ENCODE data around the gene MACROH2A2.
"Not testable (repeated sequence)": the region's sequence is repeated elsewhere in the genome, so short reads cannot be mapped to it uniquely, and the experiment has no call there.

Gene MACROH2A2

DNA sequence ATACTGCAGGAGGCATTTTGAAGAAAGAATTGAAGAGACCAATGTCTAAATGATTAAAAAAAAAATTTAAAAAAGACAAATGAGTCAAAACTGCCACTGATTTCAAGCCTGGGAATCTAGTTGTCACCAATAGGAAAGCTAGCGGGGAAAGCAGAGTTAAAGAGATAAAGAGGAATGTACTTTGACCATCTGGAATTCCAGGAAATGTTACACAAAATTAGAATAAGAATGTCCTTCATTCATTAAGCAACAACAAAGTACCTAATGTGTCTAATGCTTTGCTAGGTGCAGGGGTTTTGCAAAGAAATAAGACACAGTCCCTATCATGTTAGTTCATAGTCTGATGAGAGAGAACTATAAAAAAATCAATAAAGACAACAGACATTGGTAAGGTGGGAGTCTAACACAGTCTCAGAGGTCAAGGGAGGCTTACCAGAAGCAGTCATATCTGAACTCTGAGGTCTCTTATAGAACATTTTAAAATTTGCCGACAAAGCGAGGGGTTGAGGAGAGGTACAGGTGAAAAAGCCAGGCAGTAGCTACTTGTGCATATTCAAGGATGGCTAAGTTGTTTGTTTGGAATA is 102.7 kb downstream of the MACROH2A2 start:
- peaks cover 71% of the 10 kb centered on the region for H3K36me3 ChIP-seq (replicated peaks)
- H3K4me1 ChIP-seq = peaks cover 24% of the 10 kb centered on the region
- no peak overlapping the region for H3K4me3 ChIP-seq
- H3K27me3 ChIP-seq (ENCODE audit: low read depth) = no peaks in the 10 kb centered on the region
- H3K9me3 ChIP-seq = no peaks in the 10 kb centered on the region
- in situ Hi-C loops (cut with MboI; ENCODE audit: low sequenced_read_pairs) = no loop called here
- DNase-seq (ENCODE audit: low spot score in 2 of 2) = peak in 1 of 2 experiments; percentile 27

DNA sequence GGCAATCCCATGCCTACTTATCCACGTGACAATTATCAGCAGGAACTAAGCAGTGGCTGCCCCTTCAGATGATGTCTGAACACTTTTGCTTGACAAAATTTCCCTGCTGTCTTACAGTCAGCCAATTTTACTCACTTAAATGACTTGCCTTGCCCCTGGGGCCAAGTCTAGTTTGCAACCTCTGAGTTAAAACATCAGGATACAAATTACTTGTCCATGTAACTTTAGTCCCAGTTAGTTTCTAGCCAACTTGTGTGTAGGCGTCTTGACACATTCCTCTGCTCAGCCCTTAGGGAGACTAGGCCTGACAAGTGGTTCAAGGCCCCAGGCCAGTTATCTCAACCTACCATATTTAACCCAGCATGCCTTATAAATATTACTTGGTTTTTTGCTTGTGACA is 105.5 kb downstream of the MACROH2A2 start:
- DNase-seq (ENCODE audit: low spot score in 2 of 2) = no peak
- Histone ChIP-seq H3K36me3 (replicated peaks) (peaks cover 58% of the 10 kb centered on the region), H3K4me1 (peaks cover 24% of the 10 kb centered on the region)

DNA sequence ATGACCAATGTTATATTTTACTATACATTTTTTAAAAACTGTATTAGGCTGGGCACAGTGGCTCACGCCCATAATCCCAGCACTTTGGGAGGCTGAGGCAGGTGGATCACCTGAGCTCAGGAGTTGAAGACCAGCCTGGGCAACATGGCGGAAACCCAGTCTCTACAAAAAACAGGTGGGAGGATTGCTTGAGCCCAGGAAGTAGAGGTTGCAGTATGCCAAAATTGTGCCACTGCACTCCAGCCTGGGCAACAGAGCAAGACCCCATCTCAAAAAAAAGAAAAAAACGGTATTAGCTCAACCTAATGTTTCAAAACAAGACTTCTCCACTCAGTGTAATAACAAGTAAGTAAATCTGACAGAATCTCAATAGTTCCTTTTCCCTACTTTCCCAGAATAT is 106.7 kb downstream of the MACROH2A2 start:
- Histone ChIP-seq H3K4me1 (peaks cover 24% of the 10 kb centered on the region), H3K36me3 (replicated peaks) (peaks cover 50% of the 10 kb centered on the region)
- H3K4me3 ChIP-seq; DNase-seq (ENCODE audit: low spot score in 2 of 2); H3K9me3 ChIP-seq; in situ Hi-C loops (cut with MboI; ENCODE audit: low sequenced_read_pairs); H3K27me3 ChIP-seq (ENCODE audit: low read depth): not testable (repeated sequence)

More for the DNA sequence above, 105.5 kb downstream of the MACROH2A2 start:
- in situ Hi-C loops (cut with MboI; ENCODE audit: low sequenced_read_pairs) = no loop called here
- no peaks in the 10 kb centered on the region for H3K9me3 ChIP-seq
- H3K4me3 ChIP-seq = no peak overlapping the region
- H3K27me3 ChIP-seq (ENCODE audit: low read depth) = no peaks in the 10 kb centered on the region

DNA sequence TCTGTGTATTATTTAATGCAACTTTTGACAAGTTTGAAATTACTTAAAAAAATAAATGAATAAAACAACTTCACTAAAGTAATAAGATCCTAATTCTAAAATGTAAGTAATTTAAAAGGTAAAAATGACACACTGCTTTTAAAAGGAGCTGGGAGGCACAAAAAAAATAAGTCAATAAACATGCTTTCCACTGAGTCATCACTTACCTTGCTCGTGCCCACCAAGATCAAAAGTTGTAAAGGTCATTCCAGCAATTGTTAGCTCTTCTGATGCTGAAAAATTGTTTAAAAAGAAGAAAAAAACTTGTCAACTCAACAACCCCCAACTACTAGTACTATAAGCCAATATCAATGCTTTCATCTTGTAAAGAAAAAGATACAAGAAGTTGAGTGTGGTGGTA is 108.2 kb downstream of the MACROH2A2 start:
- Histone ChIP-seq H3K9me3 (no peaks in the 10 kb centered on the region), H3K36me3 (replicated peaks) (peaks cover 47% of the 10 kb centered on the region), H3K4me3 (no peak overlapping the region), H3K27me3 (ENCODE audit: low read depth) (no peaks in the 10 kb centered on the region), H3K4me1 (peaks cover 12% of the 10 kb centered on the region)
- in situ Hi-C loops (cut with MboI; ENCODE audit: low sequenced_read_pairs) = no loop called here
- DNase-seq (ENCODE audit: low spot score in 2 of 2) = no peak

Data from HAP-1 (cell line).